Measurements from ENCODE around the gene WDR91. TPM values are rescaled to one million over a fixed set of nuclear protein-coding genes. Genes with fewer than 3 reads are reported as not detected.

WDR91 gene
- total RNA-seq, 1 donor from 2014 or later: 6.8 TPM

DNA sequence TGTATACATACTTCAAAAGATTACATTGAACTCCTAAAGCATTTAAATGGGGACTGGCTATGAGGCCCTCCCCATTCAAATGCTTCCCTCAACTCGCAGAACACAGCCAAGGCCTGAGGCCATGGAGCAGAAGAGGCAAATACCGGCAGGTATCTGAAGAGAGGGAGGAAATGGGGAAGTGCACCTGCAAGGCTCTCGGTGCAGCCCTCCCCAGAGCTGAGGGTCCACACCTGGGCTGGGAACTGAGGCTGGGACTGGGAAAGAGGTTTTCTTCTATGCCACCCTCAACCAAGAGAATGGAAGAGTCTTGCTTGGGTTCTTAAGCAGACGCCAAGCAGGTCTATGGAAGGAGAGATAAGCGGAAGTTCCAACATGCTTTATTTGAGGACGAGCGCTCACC lies 27.8 kb downstream of the WDR91 start:
- Histone ChIP-seq H3K9ac (ENCODE audit: low read depth in 1 of 3, low read length in 3 of 3) (no peak overlapping the region), H3K27me3 (ENCODE audit: control insufficient read depth in 3 of 3, insufficient read depth in 3 of 3, low read length in 3 of 3) (no peaks in the 10 kb centered on the region), H3K27ac (ENCODE audit: low read depth, low read length) (no peak overlapping the region), H3K4me3 (ENCODE audit: low read length in 3 of 3) (no peak overlapping the region), H3K9me3 (ENCODE audit: control insufficient read depth in 3 of 3, low read length in 3 of 3) (peaks cover 3 to 9% (median 9%) of the 10 kb centered on the region in 3 donors), H3K4me1 (ENCODE audit: control insufficient read depth in 3 of 3, insufficient read depth in 3 of 3, low read length in 3 of 3) (no peaks in the 10 kb centered on the region), H3K36me3 (ENCODE audit: control insufficient read depth in 3 of 3, insufficient read depth in 3 of 3, low read length in 3 of 3) (peaks cover 58 to 84% (median 70%) of the 10 kb centered on the region in 3 donors)

DNA sequence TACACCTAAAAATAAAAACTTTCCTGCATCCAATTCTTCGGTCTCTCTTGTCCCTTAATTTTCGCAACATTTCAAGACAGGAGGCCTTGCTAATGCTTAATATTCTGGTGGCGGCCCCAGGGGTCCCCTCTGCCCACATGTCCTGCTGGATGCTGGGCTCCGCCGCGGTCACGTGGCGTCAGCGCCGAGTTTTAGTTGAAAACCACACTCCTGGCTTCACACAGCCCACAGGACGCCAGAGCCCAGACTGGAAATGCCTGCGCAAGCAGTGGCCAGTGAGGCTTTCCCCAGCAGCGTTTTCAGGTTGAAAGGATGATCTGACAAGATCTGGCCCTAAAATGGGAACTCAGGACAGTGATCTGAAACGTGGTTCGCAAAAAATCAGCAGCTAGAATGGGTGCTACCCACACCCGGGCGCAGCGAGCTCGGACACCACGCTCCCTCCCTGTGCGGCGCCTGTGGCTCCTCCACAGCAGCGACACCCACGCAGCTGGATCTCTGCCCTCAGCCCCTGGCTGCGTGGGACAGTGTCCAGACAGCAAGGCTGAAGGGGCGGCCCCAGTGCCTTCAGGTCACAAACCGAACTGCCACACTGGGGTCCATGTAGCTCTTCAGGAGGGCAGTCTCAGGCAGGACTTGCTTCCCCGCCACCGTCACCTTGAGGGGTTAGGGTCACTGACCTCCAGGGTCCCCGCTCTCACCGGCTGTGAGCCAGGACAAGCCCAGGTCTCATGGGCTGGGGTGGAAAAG lies 29.2 kb downstream of the WDR91 start:
- Histone ChIP-seq H3K9me3 (ENCODE audit: control insufficient read depth in 3 of 3, low read length in 3 of 3) (peaks cover 3 to 9% (median 9%) of the 10 kb centered on the region in 3 donors), H3K4me1 (ENCODE audit: control insufficient read depth in 3 of 3, insufficient read depth in 3 of 3, low read length in 3 of 3) (no peaks in the 10 kb centered on the region), H3K27ac (ENCODE audit: low read depth, low read length) (no peak overlapping the region), H3K36me3 (ENCODE audit: control insufficient read depth in 3 of 3, insufficient read depth in 3 of 3, low read length in 3 of 3) (peaks cover 51 to 81% (median 59%) of the 10 kb centered on the region in 3 donors), H3K9ac (ENCODE audit: low read depth in 1 of 3, low read length in 3 of 3) (no peak overlapping the region), H3K4me3 (ENCODE audit: low read length in 3 of 3) (no peak overlapping the region), H3K27me3 (ENCODE audit: control insufficient read depth in 3 of 3, insufficient read depth in 3 of 3, low read length in 3 of 3) (no peaks in the 10 kb centered on the region)

DNA sequence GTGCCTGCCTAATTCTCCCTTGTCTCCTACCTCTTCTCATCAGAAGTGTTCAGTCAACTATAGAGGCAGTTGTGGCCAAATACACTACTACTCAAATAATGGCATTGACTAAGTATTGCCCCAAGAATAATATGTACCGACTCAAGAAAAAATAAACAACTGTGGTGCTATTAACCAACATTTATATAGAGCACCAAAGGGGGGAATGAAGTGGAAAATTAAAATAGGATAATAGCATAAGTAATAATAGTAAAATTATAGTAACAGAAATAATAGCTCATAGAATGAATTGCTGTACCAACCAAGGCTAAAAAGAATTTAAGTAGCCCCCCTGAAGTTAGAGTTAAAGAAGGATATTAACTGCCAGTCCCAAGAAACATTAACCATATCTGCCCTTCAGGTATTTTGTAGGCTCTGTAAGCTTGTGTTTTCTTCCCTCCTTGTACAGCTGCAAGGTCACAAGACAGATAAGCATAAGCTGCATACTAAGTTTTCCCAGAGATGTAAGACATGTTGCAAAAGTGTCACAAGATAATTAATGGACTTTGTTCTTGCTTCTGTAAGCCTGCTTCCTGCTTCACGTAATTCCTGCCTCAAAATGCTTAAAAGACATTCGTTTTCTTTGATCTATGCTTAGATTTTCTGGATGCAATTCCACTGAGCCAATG lies 29.9 kb downstream of the WDR91 start:
- Histone ChIP-seq H3K36me3 (ENCODE audit: control insufficient read depth in 3 of 3, insufficient read depth in 3 of 3, low read length in 3 of 3) (peaks cover 47 to 80% (median 52%) of the 10 kb centered on the region in 3 donors), H3K27ac (ENCODE audit: low read depth, low read length) (no peak overlapping the region), H3K4me1 (ENCODE audit: control insufficient read depth in 3 of 3, insufficient read depth in 3 of 3, low read length in 3 of 3) (peaks cover 0 to 2% (median 0%) of the 10 kb centered on the region in 3 donors), H3K9me3 (ENCODE audit: control insufficient read depth in 3 of 3, low read length in 3 of 3) (peaks cover 3 to 9% (median 9%) of the 10 kb centered on the region in 3 donors), H3K4me3 (ENCODE audit: low read length in 3 of 3) (no peak overlapping the region), H3K27me3 (ENCODE audit: control insufficient read depth in 3 of 3, insufficient read depth in 3 of 3, low read length in 3 of 3) (no peaks in the 10 kb centered on the region), H3K9ac (ENCODE audit: low read depth in 1 of 3, low read length in 3 of 3) (no peak overlapping the region)

DNA sequence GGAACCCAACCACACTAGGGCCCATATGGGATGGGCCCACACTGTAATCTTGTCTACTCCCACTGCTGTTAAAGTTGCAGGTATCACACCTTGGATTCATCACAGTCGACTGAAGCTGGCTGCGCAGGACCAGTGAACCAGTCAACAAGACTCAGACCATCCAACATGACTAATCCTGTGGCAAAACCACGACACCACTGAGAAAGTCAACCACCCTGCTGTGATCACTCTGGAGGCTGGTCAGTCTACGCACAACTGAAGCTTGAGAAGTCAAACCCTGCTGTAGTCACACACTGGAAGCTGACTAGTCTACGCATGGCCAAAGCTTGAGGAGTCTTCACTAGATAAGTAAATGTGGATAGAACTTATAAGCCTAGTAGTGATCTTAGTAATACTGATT lies 31.2 kb downstream of the WDR91 start:
- Histone ChIP-seq H3K9me3 (ENCODE audit: control insufficient read depth in 3 of 3, low read length in 3 of 3) (peaks cover 3 to 9% (median 9%) of the 10 kb centered on the region in 3 donors), H3K27me3 (ENCODE audit: control insufficient read depth in 3 of 3, insufficient read depth in 3 of 3, low read length in 3 of 3) (no peaks in the 10 kb centered on the region), H3K27ac (ENCODE audit: low read depth, low read length) (no peak overlapping the region), H3K4me1 (ENCODE audit: control insufficient read depth in 3 of 3, insufficient read depth in 3 of 3, low read length in 3 of 3) (peaks cover 0 to 3% (median 0%) of the 10 kb centered on the region in 3 donors), H3K9ac (ENCODE audit: low read depth in 1 of 3, low read length in 3 of 3) (no peak overlapping the region), H3K4me3 (ENCODE audit: low read length in 3 of 3) (no peak overlapping the region), H3K36me3 (ENCODE audit: control insufficient read depth in 3 of 3, insufficient read depth in 3 of 3, low read length in 3 of 3) (peaks cover 36 to 71% (median 40%) of the 10 kb centered on the region in 3 donors)

DNA sequence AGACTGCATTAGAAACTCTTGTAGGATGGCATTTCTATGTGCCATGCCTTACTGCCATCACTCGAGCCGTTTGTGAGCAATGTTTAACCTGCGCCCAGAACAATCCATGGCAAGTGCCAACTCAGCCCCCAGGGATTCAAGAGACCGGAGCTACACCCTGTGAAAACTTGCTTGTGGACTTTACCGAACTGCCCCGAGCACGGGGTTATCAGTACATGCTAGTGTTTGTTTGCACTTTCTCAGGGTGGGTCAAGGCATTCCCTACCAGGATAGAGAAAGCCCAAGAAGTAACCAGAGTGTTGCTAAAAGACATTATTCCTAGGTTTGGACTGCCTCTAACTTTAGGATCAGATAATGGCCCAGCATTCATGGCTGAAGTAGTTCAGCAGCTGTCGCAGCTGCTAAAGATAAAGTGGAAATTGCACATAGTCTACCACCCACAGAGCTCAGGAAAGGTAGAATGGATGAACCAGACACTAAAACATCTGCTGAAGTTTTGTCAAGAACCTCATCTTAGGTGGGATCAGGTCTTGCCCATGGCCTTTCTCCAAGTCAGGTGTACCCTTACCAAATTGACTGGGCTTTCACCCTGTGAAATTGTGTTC lies 31.9 kb downstream of the WDR91 start:
- Histone ChIP-seq H3K4me1 (ENCODE audit: control insufficient read depth in 3 of 3, insufficient read depth in 3 of 3, low read length in 3 of 3) (peaks cover 0 to 3% (median 0%) of the 10 kb centered on the region in 3 donors), H3K36me3 (ENCODE audit: control insufficient read depth in 3 of 3, insufficient read depth in 3 of 3, low read length in 3 of 3) (peaks cover 33 to 65% (median 36%) of the 10 kb centered on the region in 3 donors), H3K9me3 (ENCODE audit: control insufficient read depth in 3 of 3, low read length in 3 of 3) (peaks cover 3 to 9% (median 9%) of the 10 kb centered on the region in 3 donors), H3K27ac (ENCODE audit: low read depth, low read length) (no peak overlapping the region), H3K27me3 (ENCODE audit: control insufficient read depth in 3 of 3, insufficient read depth in 3 of 3, low read length in 3 of 3) (no peaks in the 10 kb centered on the region), H3K9ac (ENCODE audit: low read depth in 1 of 3, low read length in 3 of 3) (no peak overlapping the region), H3K4me3 (ENCODE audit: low read length in 3 of 3) (no peak overlapping the region)

DNA sequence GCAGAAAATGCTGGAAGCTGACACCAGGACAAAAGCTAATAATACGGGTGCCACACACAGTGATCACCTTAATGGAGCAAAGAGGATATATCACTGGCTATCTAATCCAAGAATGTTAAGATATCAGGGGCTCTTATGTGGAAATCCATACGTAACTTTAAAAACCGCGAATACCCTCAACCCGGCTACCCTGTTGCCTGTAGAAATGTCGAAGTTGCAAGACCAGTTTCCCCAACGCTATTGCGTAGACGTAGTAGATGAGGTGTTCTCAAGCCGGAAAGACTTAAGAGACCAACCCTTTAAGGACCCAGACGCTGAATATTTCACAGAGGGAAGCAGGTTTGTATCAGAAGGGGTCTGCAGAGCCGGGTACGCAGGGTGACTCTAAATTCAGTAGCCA lies 33.0 kb downstream of the WDR91 start:
- H3K27me3 ChIP-seq (ENCODE audit: control insufficient read depth in 3 of 3, insufficient read depth in 3 of 3, low read length in 3 of 3): no peaks in the 10 kb centered on the region
- no peak overlapping the region for H3K4me3 ChIP-seq (ENCODE audit: low read length in 3 of 3)
- no peak overlapping the region for H3K9ac ChIP-seq (ENCODE audit: low read depth in 1 of 3, low read length in 3 of 3)
- peaks cover 26 to 59% (median 26%) of the 10 kb centered on the region in 3 donors for H3K36me3 ChIP-seq (ENCODE audit: control insufficient read depth in 3 of 3, insufficient read depth in 3 of 3, low read length in 3 of 3)
- H3K27ac ChIP-seq (ENCODE audit: low read depth, low read length): no peak overlapping the region
- peaks cover 0 to 3% (median 0%) of the 10 kb centered on the region in 3 donors for H3K4me1 ChIP-seq (ENCODE audit: control insufficient read depth in 3 of 3, insufficient read depth in 3 of 3, low read length in 3 of 3)
- H3K9me3 ChIP-seq (ENCODE audit: control insufficient read depth in 3 of 3, low read length in 3 of 3): peaks cover 3 to 9% (median 9%) of the 10 kb centered on the region in 3 donors

DNA sequence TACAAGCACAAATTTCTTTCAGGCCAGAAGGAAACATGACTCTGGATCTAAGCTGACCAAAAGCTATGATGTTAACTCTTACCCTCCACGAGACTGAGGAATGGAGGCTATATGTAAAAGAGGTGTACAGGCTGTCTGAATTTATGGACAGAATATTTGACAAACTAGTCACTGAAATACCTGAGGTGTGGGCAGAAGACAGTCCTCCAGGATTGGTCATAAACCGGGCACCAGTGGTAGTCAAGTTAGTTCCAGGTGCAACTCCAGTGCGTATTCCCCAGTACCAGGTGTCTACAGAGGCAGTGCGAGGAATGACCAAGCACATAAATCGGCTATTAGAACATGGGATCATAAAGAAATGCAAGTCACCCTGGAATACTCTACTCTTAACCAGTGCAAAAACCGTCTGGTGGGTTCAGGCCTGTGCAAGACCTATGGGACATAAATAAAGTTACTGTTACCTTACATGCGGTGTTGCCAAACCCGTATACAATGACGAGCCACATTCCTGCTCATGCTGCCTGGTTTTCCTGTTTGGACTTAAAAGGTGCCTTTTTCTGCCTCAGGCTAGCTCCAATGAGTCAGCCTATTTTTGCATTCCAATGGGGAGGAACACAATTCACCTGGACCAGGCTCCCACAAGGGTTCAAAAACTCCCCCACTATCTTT lies 34.2 kb downstream of the WDR91 start:
- no peak overlapping the region for H3K9ac ChIP-seq (ENCODE audit: low read depth in 1 of 3, low read length in 3 of 3)
- H3K36me3 ChIP-seq (ENCODE audit: control insufficient read depth in 3 of 3, insufficient read depth in 3 of 3, low read length in 3 of 3): peaks cover 16 to 47% (median 17%) of the 10 kb centered on the region in 3 donors
- peaks cover 0 to 9% (median 7%) of the 10 kb centered on the region in 3 donors for H3K9me3 ChIP-seq (ENCODE audit: control insufficient read depth in 3 of 3, low read length in 3 of 3)

DNA sequence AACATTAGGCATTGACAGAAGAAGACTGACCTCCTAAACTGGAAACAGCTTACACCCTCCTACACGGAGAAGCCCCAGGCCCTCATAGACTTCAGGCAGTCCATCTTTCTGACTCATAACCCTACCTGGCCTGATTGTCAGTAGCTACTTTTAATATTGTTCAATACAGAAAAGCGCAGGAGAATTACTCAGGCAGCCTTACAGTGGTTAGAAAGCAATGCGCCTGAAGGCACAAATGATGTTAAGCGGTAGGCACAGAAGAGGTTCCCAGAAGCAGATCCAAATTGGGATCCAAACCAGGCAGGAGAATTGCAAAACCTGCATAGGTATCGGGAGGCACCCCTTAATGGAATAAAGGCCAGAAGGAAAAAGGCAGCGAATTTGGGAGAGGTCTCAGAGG lies 35.4 kb downstream of the WDR91 start:
- Histone ChIP-seq H3K9ac (ENCODE audit: low read depth in 1 of 3, low read length in 3 of 3) (no peak overlapping the region), H3K27me3 (ENCODE audit: control insufficient read depth in 3 of 3, insufficient read depth in 3 of 3, low read length in 3 of 3) (no peaks in the 10 kb centered on the region)

More for the DNA sequence above, 34.2 kb downstream of the WDR91 start:
- no peaks in the 10 kb centered on the region for H3K27me3 ChIP-seq (ENCODE audit: control insufficient read depth in 3 of 3, insufficient read depth in 3 of 3, low read length in 3 of 3)
- peaks cover 0 to 3% (median 0%) of the 10 kb centered on the region in 3 donors for H3K4me1 ChIP-seq (ENCODE audit: control insufficient read depth in 3 of 3, insufficient read depth in 3 of 3, low read length in 3 of 3)
- no peak overlapping the region for H3K4me3 ChIP-seq (ENCODE audit: low read length in 3 of 3)
- no peak overlapping the region for H3K27ac ChIP-seq (ENCODE audit: low read depth, low read length)

DNA sequence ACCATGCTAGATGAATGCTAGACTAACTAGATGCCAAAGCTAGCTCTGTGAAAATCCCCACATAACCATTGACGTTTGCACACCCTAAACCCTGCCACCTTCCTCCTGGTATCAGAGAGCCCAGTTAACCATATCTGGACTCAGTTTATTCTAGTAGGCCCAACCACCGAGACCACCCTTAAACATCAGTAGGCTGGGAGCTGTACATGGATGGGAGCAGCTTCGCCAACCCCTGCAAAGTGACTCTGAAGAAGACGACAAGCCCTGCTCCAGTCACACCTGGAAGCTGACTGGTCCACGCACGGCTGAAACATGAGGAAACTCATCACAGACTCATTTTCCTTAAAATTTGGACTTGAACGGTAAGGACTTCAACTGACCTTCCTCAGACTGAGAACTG lies 36.4 kb downstream of the WDR91 start:
- no peaks in the 10 kb centered on the region for H3K9me3 ChIP-seq (ENCODE audit: control insufficient read depth in 3 of 3, low read length in 3 of 3)
- H3K4me1 ChIP-seq (ENCODE audit: control insufficient read depth in 3 of 3, insufficient read depth in 3 of 3, low read length in 3 of 3): peaks cover 11 to 12% (median 11%) of the 10 kb centered on the region in 3 donors
- no peaks in the 10 kb centered on the region for H3K27me3 ChIP-seq (ENCODE audit: control insufficient read depth in 3 of 3, insufficient read depth in 3 of 3, low read length in 3 of 3)
- no peak overlapping the region for H3K27ac ChIP-seq (ENCODE audit: low read depth, low read length)
- peaks cover under 1 to 24% (median 4%) of the 10 kb centered on the region in 3 donors for H3K36me3 ChIP-seq (ENCODE audit: control insufficient read depth in 3 of 3, insufficient read depth in 3 of 3, low read length in 3 of 3)
- no peak overlapping the region for H3K9ac ChIP-seq (ENCODE audit: low read depth in 1 of 3, low read length in 3 of 3)
- H3K4me3 ChIP-seq (ENCODE audit: low read length in 3 of 3): no peak overlapping the region

More for the DNA sequence above, 35.4 kb downstream of the WDR91 start:
- H3K4me1 ChIP-seq (ENCODE audit: control insufficient read depth in 3 of 3, insufficient read depth in 3 of 3, low read length in 3 of 3): peaks cover 9 to 10% (median 10%) of the 10 kb centered on the region in 3 donors
- peaks cover 7 to 34% (median 9%) of the 10 kb centered on the region in 3 donors for H3K36me3 ChIP-seq (ENCODE audit: control insufficient read depth in 3 of 3, insufficient read depth in 3 of 3, low read length in 3 of 3)
- no peak overlapping the region for H3K4me3 ChIP-seq (ENCODE audit: low read length in 3 of 3)
- H3K27ac ChIP-seq (ENCODE audit: low read depth, low read length): no peak overlapping the region
- peaks cover 0 to 4% (median 0%) of the 10 kb centered on the region in 3 donors for H3K9me3 ChIP-seq (ENCODE audit: control insufficient read depth in 3 of 3, low read length in 3 of 3)

All from skeletal muscle tissue (tissue), 4 donors.